Activated CD8-positive, alpha-beta T cell treated with anti-CD3 and anti-CD28 coated beads, Interleukin-2, amount 10 ng/mL, durations not matched to agents 7 days and 5 days (primary cell): ENCODE data around the gene MMUT. TPM values are rescaled to one million over a fixed set of nuclear protein-coding genes. Genes with fewer than 3 reads are reported as not detected.
"Not testable (repeated sequence)": the region's sequence is repeated elsewhere in the genome, so short reads cannot be mapped to it uniquely, and the experiment has no call there.

Source experiments
- ATAC-seq: fragments of 150-1000 bp; cut with Tn5 transposase; one replicate; pipeline ENCODE4 v1.10.0; 2021; ENCODE audit warnings: moderate library complexity
- CTCF ChIA-PET: fragments of 350-600 bp; sonication (Branson Sonifier 250); formaldehyde crosslinking; loops from one replicate; lab custom pipeline; 2021; ENCODE audit warnings: antibody characterized with exemption; lab: Charles Lee
- POLR2A ChIA-PET: fragments of 350-600 bp; sonication (Branson Sonifier 250); formaldehyde crosslinking; loops from one replicate; lab custom pipeline; 2021; ENCODE audit warnings: antibody characterized with exemption; lab: Charles Lee
- DNase-seq: peaks from one replicate; pipeline ENCODE4 v3.0.0-alpha.2; 2020
- H3K27ac Mint-ChIP-seq: one replicate; pipeline ENCODE4 v1.8.0; 2021; ENCODE audit warnings: mild to moderate bottlenecking, mixed read lengths
- H3K27me3 Mint-ChIP-seq: one replicate; pipeline ENCODE4 v1.8.0; 2021; ENCODE audit warnings: low read depth, mixed read lengths
- H3K36me3 Mint-ChIP-seq: one replicate; pipeline ENCODE4 v1.8.0; 2021; ENCODE audit warnings: low read depth, mixed read lengths
- H3K4me1 Mint-ChIP-seq: one replicate; pipeline ENCODE4 v1.8.0; 2021; ENCODE audit warnings: low read depth, mixed read lengths
- H3K4me3 Mint-ChIP-seq: one replicate; pipeline ENCODE4 v1.8.0; 2021; ENCODE audit warnings: mild to moderate bottlenecking, mixed read lengths
- H3K9me3 Mint-ChIP-seq: one replicate; pipeline ENCODE4 v1.8.0; 2022; ENCODE audit warnings: mixed read lengths; ENCODE audit not compliant: insufficient read depth
- total RNA-seq, 2 experiments: library from RNA; stranded (reverse); gene quantifications; one replicate each; pipeline ENCODE4 v1.2.3, GENCODE V29; 2021

MMUT gene
- 10 to 100 TPM; 14.0 to 14.2 TPM for total RNA-seq

DNA sequence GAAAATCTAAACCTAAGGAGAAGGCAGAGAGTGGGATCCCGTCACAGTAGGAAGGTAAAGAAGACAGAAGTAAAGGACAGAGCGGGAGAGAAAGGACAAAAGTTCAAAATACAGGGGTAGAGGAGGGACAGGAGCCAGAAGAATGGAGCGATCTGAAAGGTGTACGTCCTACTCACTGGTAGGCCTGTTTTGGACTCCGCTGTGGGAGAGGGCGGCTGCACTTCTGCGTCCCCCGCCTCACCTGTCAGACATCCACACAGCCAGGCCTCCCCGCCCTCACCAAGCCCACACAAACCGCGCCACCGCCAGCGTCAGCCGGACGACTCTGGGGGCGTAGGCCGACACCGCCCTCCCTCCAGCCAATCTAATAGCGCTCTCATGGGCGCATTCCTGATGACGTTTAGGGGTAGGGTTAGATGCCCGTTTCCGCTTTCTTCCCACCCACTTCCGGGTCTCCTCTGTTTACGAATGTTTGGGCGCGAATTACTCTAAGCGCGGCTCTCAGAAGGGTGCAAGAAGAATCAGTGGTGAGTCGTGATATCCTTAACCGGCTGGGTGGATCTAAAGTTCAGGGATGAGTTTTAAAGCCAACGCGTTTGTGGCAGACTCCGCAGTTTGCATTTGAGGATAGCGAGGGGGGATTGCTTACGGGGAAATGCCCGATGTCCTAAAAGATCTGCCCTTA is at the start of gene MMUT, which contains the start of gene CENPQ:
TSS of gene MMUT (minus strand) at position 327 of the 685 bp plus-strand sequence. CDS start 3,787 bp downstream, outside the sequence.
TSS of gene CENPQ (plus strand) at position 444 of the 685 bp plus-strand sequence. CDS start 6,807 bp downstream, outside the sequence.
- CTCF ChIA-PET = interaction anchor here (1.2 kb wide), 1 partner anchor 9 kb away, joined by 3 read pairs; no protein-coding TSS in a partner anchor
- peak within 1 kb of the TSS; percentile 97 for H3K27ac Mint-ChIP-seq
- no peaks in the 10 kb centered on the region for H3K27me3 Mint-ChIP-seq
- ATAC-seq = peak; percentile 99
- no peaks in the 10 kb centered on the region for H3K9me3 Mint-ChIP-seq
- POLR2A ChIA-PET = no interaction called here
- DNase-seq = peak; percentile 96
- H3K36me3 Mint-ChIP-seq = peaks cover 21% of the 10 kb centered on the region
- H3K4me3 Mint-ChIP-seq = peak within 1 kb of the TSS; percentile 99
- H3K4me1 Mint-ChIP-seq = peaks cover 39% of the 10 kb centered on the region

DNA sequence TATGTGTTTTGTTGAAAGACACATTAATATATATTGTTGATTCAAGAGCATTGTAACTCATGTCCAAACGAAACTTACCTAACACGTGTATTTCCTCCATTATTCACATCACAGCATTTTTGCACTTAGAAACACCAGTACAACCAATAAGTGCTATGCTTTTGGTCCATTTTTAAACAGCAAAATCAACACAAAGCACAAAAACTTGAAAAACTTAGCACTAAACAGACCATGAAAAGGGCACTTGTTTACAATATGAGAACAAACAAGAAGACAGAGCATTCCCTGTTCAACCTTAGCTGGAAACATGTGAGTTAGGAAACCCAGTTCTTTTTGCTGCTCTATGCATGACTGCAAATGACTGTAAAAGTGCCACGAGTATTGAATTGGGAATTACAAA is 46.3 kb upstream of the MMUT start:
- POLR2A ChIA-PET = no interaction called here
- no peak for DNase-seq
- H3K36me3 Mint-ChIP-seq = no peaks in the 10 kb centered on the region
- no peaks in the 10 kb centered on the region for H3K9me3 Mint-ChIP-seq
- CTCF ChIA-PET = no interaction called here
- H3K4me3 Mint-ChIP-seq = no peak overlapping the region
- H3K27ac Mint-ChIP-seq = no peak overlapping the region
- no peaks in the 10 kb centered on the region for H3K4me1 Mint-ChIP-seq
- H3K27me3 Mint-ChIP-seq = peaks cover 10% of the 10 kb centered on the region
- ATAC-seq = no peak

DNA sequence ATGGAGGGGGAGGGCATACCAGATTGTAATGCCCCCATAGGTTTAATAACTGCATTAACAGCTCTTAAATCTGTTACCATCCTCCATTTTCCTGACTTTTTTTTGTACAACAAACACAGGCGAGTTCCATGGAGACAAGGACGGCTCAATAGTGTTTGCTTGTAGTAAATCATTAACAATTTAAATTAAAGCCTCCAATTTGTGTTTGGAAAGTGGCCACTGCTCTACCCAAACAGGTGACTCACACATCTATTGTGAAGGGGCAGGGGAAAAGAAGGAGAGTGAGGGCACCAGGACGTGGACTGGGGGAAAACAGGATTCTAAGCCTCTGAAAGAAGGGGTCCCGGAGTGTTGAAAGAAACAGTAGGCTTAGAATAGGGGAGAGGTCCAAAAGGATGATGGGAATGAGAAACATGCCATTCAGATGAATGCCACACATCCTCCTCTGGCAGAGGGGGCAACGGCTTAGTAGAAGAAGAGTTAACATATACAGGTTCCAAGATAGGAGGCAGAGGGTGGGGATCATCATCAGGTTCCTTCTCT is 43.6 kb upstream of the MMUT start:
- H3K36me3 Mint-ChIP-seq = no peaks in the 10 kb centered on the region
- ATAC-seq = no peak
- no peaks in the 10 kb centered on the region for H3K9me3 Mint-ChIP-seq
- no peak overlapping the region for H3K27ac Mint-ChIP-seq
- H3K4me3 Mint-ChIP-seq = no peak overlapping the region
- peaks cover 3% of the 10 kb centered on the region for H3K27me3 Mint-ChIP-seq
- CTCF ChIA-PET = no interaction called here
- POLR2A ChIA-PET = no interaction called here
- no peak for DNase-seq
- no peaks in the 10 kb centered on the region for H3K4me1 Mint-ChIP-seq

DNA sequence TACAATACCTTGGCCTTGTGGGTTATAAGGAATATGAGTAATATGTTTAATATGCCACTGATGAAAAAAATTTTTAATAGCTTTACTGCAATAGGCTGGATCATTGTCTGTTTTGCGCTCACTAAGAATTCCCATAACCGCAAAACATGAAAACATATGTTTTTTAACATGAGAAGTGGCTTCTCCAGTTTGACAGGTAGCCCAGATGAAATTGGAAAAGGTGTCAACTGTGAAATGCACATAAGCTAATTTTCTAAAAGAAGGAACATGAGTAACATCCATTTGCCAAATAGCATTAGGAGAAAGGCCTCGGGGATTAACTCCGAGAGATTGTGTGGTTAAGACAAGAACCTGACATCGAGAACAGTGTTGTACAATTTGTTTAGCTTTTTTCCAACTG is 41.6 kb upstream of the MMUT start:
- DNase-seq (no peak), ATAC-seq (no peak)
- H3K4me1 Mint-ChIP-seq = no peaks in the 10 kb centered on the region
- H3K4me3 Mint-ChIP-seq = no peak overlapping the region
- H3K9me3 Mint-ChIP-seq = no peaks in the 10 kb centered on the region
- peaks cover 3% of the 10 kb centered on the region for H3K27me3 Mint-ChIP-seq
- CTCF ChIA-PET = no interaction called here
- H3K27ac Mint-ChIP-seq = no peak overlapping the region
- POLR2A ChIA-PET = interaction anchor here (0.6 kb wide), 1 partner anchor 26 kb away, joined by 3 read pairs; no protein-coding TSS in a partner anchor
- no peaks in the 10 kb centered on the region for H3K36me3 Mint-ChIP-seq

DNA sequence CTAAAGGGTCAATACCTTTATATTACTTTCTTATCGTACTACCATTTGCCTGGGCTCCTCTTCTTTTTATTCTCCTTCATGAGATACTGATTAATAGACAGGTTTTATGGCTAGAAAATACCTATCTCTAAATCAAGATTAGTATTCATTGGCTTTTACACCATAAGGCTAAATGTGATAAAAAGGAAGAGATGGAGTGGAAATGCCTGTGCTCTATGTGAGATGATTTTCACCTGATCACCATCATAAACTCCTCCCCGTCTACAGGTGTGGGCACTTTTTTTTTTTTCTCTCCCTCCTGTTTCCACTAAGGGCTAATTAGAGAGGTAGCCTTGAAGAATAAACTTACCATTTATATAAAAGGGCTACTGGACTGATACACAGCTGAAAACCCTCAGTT is 36.6 kb upstream of the MMUT start, which contains the start of gene GLYATL3:
TSS of gene GLYATL3 (plus strand) at position 301 of the 400 bp plus-strand sequence. CDS start 12,068 bp downstream, outside the sequence.
- POLR2A ChIA-PET = no interaction called here
- H3K27ac Mint-ChIP-seq = no peak within 1 kb of the TSS
- ATAC-seq (no peak), DNase-seq (no peak)
- no peaks in the 10 kb centered on the region for H3K9me3 Mint-ChIP-seq
- CTCF ChIA-PET = no interaction called here
- H3K27me3 Mint-ChIP-seq = no peaks in the 10 kb centered on the region
- no peak within 1 kb of the TSS for H3K4me3 Mint-ChIP-seq
- no peaks in the 10 kb centered on the region for H3K4me1 Mint-ChIP-seq
- peaks cover 1% of the 10 kb centered on the region for H3K36me3 Mint-ChIP-seq

DNA sequence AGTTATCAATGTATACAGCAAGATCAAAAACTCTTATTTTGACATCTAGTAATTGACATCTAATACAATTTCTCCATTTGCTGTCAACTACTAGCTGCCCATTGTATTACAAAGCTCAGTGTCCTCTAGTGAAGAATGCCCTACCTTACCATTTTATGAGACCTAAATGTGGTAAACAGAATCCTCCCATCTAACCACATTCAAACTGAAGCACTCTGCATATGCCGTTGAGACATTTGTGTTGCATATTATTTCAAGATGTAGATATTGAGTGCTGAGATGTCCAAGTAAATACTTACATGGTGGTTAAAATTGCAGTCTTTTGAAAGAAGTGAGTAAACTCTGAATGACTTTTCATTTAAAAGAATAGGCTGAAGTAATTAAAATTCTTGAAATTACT is 36.1 kb upstream of the MMUT start:
- DNase-seq (no peak), ATAC-seq (no peak)
- peaks cover 1% of the 10 kb centered on the region for H3K36me3 Mint-ChIP-seq
- ChIA-PET CTCF (no interaction called here), POLR2A (no interaction called here)
- no peaks in the 10 kb centered on the region for H3K4me1 Mint-ChIP-seq
- no peak overlapping the region for H3K27ac Mint-ChIP-seq
- H3K4me3 Mint-ChIP-seq = no peak overlapping the region
- H3K27me3 Mint-ChIP-seq = no peaks in the 10 kb centered on the region
- no peaks in the 10 kb centered on the region for H3K9me3 Mint-ChIP-seq

DNA sequence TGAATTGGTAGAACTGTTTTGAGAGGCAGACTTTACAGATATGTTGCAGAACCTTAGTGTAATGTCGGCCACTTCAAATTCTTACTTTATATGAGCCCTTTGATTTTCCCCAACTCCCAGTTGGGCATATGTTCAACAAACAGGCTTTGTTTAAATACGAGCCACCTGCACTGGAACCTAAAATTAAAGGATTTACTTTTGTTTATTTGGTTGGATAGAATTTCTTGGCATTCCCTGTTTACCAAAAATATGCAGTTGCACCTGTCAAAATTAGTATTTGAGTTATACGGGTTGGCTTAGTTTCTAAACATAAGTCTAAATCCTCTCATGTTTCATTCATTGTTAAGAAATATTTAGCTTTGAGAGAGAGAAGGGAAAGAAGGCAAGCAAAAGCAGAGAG is 34.3 kb upstream of the MMUT start:
- ChIA-PET POLR2A (no interaction called here), CTCF (interaction anchor here (1.0 kb wide), 1 partner anchor 34 kb away, joined by 3 read pairs; no protein-coding TSS in a partner anchor)
- no peak for ATAC-seq
- Mint-ChIP-seq H3K27me3 (no peaks in the 10 kb centered on the region), H3K27ac (no peak overlapping the region), H3K36me3 (peaks cover 6% of the 10 kb centered on the region), H3K4me1 (no peaks in the 10 kb centered on the region), H3K4me3 (no peak overlapping the region), H3K9me3 (no peaks in the 10 kb centered on the region)
- no peak for DNase-seq

DNA sequence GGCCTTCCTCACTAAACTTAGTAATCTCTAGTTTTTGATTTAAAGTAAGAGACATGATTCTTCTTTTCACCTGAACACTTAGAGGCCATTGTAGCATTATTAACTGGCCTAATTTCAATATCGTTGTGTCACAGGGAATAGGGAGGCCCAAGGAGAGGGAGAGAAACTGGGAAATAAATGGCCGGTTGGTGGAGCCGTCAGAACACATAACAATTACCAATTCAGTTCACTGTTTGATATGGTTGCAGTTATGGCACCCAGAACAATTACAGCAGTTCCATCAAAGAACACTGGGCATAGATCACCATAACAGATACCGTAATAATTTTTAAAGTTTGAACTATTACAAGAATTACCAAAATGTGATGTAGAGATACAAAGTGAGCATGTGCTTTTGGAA is 27.6 kb upstream of the MMUT start:
- no peak for ATAC-seq
- ChIA-PET POLR2A (no interaction called here), CTCF (no interaction called here)
- H3K27ac Mint-ChIP-seq = no peak overlapping the region
- H3K36me3 Mint-ChIP-seq = peaks cover 24% of the 10 kb centered on the region
- H3K4me3 Mint-ChIP-seq = no peak overlapping the region
- no peaks in the 10 kb centered on the region for H3K27me3 Mint-ChIP-seq
- H3K9me3 Mint-ChIP-seq = no peaks in the 10 kb centered on the region
- H3K4me1 Mint-ChIP-seq = no peaks in the 10 kb centered on the region
- no peak for DNase-seq

DNA sequence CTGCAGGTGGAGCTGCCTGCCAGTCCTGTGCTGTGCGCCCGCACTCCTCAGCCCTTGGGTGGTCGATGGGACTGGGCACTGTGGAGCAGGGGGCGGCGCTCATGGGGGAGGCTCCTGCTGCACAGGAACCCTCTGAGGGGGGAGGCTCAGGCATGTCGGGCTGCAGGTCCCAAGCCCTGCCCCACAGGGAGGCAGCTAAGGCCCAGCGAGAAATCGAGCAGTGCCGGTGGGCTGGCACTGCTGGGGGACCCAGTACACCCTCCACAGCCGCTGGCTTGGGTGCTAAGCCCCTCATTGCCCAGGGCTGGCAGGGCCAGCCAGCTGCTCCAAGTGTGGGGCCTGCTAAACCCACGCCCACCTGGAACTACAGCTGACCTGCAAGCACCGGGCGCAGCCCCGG is 20.3 kb upstream of the MMUT start:
- ATAC-seq, H3K9me3 Mint-ChIP-seq, H3K27ac Mint-ChIP-seq, H3K4me3 Mint-ChIP-seq, H3K27me3 Mint-ChIP-seq, H3K4me1 Mint-ChIP-seq, DNase-seq, POLR2A ChIA-PET: not testable (repeated sequence)
- CTCF ChIA-PET = interaction anchor here (0.8 kb wide), 1 partner anchor 49 kb away, joined by 3 read pairs; no protein-coding TSS in a partner anchor
- peaks cover 35% of the 10 kb centered on the region for H3K36me3 Mint-ChIP-seq

DNA sequence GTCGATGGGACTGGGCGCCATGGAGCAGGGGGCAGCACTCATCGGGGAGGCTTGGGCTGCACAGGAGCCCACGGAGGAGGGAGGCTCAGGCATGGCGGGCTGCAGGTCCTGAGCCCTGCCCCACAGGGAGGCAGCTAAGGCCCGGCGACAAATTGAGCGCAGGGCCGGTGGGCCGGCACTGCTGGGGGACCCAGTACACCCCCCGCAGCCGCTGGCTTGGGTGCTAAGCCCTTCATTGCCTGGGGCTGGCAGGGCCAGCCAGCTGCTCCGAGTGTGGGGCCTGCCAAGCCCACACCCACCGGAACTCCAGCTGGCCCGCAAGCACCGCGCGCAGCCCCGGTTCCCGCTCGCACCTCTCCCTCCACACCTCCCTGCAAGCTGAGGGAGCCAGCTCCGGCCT is 18.8 kb upstream of the MMUT start:
- not testable (repeated sequence) for H3K27me3 Mint-ChIP-seq, DNase-seq

DNA sequence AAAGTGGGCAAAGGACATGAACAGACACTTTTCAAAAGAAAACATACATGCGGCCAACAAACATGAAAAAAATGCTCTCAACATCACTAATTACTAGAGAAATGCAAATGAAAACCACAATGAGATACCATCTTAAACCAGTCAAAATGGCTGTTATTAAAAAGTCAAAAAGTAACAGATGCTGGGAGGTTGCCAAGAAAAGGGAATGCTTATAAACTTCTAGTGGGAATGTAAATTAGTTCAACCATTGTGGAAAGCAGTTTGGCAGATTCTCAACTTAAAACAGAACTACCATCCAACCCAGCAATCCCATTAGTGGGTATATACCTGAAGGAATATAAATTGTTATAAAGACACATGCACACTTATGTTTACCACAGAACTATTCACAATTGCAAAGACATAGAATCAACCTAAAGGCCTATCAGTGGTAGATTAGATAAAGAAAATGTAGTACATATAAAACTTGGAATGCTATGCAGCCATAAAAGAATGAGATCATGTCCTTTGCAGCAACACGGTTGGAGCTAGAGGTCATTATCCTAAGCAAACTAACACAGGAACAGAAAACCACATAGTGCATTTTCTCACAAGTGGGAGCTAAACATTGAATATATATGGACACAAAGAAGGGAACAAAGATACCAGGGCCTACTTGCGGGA is 16.4 kb upstream of the MMUT start:
- Mint-ChIP-seq H3K27ac (no peak overlapping the region), H3K9me3 (no peaks in the 10 kb centered on the region), H3K4me3 (no peak overlapping the region), H3K27me3 (no peaks in the 10 kb centered on the region), H3K36me3 (peaks cover 40% of the 10 kb centered on the region), H3K4me1 (no peaks in the 10 kb centered on the region)
- ChIA-PET CTCF (no interaction called here), POLR2A (no interaction called here)
- ATAC-seq (no peak), DNase-seq (no peak)

More for the DNA sequence above, 18.8 kb upstream of the MMUT start:
- POLR2A ChIA-PET, H3K4me3 Mint-ChIP-seq, H3K9me3 Mint-ChIP-seq, CTCF ChIA-PET, ATAC-seq, H3K4me1 Mint-ChIP-seq, H3K27ac Mint-ChIP-seq: not testable (repeated sequence)
- H3K36me3 Mint-ChIP-seq = peaks cover 36% of the 10 kb centered on the region

DNA sequence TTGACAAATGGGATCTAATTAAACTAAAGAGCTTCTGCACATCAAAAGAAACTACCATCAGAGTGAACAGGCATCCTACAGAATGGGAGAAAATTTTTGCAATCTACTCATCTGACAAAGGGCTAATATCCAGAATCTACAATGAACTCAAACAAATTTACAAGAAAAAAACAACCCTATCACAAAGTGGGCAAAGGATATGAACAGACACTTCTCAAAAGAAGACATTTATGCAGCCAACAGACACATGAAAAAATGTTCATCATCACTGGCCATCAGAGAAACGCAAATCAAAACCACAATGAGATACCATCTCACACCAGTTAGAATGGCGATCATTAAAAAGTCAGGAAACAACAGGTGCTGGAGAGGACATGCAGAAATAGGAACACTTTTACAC is 13.5 kb upstream of the MMUT start:
- POLR2A ChIA-PET, ATAC-seq, H3K27me3 Mint-ChIP-seq, H3K4me1 Mint-ChIP-seq, DNase-seq, CTCF ChIA-PET, H3K9me3 Mint-ChIP-seq, H3K27ac Mint-ChIP-seq, H3K4me3 Mint-ChIP-seq: not testable (repeated sequence)
- H3K36me3 Mint-ChIP-seq = peaks cover 50% of the 10 kb centered on the region
